NCI-H82 treated with DMSO at 0.1 percent for 48 hours (cell line): ENCODE measurements around the gene EIF2S3B.

Experiments
- DNase-seq: peaks from one replicate; lab custom pipeline; 2025; ENCODE audit not compliant: unreplicated experiment; lab: John Stamatoyannopoulos, UW

EIF2S3B gene

DNA sequence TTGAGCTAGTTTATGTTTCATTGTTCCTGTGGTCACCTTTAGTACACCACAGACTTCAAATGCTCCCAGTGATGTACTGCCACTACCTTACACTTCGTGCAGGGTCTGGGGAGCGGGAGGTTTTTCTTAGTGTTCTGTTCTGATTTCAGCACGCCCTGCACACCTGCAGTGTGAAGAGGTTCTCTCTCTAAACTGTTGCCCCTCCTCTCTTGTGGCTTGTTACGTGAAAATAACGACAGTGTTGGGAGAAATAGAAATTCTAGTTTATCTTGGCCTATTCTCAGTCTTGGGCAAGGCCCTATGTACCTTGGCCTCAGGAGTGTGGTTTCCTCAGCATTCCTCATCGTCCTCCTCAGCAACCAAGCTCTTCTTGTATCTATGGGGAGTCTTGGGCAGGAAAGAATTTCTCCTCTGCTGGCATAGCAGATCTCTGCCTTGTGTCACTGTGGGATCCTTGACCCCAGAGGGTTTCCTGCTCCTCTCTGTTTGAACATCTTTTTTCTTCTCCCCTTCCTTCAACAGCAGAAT, 48.6 kb downstream of the EIF2S3B start:
- no peak for DNase-seq

DNA sequence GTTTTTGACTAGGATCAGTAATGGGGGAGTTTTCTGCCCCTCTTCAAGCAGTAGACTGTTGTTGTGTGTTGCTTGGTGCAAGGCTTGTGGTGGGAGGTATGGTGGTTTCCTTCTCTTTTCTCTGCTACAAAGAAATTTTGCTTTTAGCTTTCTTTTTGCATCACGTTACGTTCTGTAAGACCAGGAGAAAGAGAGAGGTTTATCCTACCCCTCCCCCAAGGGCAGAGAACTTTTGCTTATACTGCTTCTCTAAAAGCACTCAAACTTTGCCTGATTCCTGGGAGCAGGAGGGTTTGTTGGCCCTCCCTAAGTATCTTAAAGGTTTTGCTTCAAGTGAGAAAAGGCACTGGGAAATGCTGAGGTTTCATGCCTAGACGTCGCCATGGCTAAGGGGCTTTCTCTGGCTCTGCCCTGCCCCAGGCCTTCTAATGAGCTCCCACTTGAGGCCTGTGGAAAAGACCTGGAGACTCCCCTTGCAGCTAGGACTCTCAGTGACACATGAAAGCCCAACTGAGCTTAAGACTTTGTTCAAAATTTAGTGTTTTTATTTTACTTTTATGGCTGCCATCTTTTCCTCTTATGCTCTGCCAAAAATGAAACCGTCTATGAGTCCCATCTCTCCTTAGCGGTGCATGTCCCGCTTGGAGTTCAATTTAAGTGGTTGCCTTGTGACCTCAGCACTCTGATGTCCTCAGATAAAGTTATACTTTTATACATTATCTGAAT, 49.2 kb downstream of the EIF2S3B start:
- no peak for DNase-seq

DNA sequence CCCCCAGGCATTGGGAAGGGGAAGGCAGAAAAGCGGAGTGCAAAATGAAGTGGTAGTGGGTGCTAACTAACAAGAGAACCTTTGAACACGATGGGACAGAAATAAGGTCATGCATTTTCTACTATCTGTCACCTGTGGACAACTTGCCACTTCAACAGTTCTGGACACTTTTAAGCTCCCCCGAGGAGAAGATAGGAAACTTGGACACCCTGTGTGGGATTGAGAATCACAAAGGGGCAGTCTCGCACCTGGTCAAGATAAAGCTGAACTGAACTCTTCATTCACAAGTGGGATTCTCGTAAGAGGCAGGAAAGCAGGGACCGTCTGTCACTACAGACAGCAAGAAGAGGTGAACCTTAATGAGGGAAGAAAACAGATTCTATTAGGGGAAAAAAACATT, 51.6 kb downstream of the EIF2S3B start:
- DNase-seq: no peak

DNA sequence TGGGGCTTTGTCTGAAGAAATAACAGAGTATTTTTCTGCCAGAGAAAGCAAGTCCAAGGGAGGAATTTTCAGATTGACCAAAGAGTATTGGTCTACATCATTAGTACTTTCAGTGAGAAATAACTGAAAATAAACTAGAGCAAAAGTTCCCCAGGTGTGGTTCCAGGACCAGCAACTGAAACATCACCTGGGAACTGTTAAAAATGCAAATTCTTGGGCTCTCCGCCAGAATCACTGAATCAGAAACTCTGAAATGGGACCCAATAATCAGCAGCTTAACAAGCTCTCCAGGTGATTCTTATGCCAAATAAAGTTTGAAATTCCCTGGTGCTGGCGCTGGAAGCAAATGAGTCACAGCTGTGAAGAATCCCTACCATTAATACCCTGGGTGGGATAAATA, 52.1 kb downstream of the EIF2S3B start:
- DNase-seq: no peak
